ENCODE results near the gene NWD2.
"Not testable (repeated sequence)": the region's sequence is repeated elsewhere in the genome, so short reads cannot be mapped to it uniquely, and the experiment has no call there.

NWD2 gene

DNA sequence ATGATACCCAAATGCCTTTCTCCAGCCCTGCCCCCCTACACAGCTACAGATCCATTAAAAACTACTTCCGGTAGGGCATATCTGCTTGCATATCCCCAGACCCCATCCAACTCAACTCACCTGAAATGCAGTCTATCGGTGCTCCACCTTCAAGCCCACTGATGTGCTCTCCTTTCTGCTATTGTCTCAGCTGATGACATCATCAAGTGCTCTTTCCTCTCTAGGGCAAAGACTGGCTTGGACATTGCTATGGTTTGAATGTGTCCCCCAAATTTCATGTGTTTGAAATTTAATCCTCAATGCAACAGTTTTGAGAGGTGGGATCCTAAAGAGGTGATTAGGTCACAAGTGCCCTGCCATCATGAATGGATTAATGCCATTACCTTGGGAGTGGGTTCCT, 229.3 kb downstream of the NWD2 start:
- no peak for DNase-seq

DNA sequence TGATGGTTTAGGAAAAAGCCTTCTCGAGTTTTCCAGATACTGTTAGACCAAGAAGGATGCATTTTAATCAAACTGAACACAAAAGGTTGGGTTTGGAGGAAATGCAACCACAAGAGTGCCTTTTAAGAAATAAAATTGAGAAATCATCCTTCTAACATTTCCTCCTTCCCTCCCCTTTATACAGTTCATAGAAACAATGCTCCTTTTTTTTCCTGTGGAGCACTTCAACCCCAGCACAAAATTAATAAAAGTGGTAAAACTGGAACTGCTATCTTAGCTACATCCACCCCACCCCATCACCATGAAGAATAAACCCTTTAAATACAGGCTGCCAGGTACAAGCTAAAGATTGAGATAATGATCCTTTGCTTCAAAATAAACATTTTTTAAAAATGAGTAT, 230.5 kb downstream of the NWD2 start:
- DNase-seq = peak; percentile 17 to 36

DNA sequence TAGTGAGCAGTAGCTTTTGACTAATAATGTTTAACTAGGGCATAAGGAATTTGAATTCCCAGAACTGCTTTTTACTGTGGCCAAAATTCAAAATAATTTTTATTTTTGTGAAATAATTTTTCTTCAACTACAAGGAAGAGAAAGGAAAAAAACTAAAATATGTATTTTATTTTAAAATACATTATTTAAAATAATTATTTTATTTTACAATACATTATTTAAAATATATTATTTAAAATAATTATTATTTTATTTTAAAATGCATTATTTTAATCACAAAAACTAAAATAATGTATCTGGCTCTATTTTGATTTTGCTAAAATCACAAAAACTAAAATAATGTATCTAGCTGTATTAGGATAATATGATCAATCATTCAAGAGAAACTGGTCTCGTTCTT, 231.2 kb downstream of the NWD2 start:
- no peak for DNase-seq

DNA sequence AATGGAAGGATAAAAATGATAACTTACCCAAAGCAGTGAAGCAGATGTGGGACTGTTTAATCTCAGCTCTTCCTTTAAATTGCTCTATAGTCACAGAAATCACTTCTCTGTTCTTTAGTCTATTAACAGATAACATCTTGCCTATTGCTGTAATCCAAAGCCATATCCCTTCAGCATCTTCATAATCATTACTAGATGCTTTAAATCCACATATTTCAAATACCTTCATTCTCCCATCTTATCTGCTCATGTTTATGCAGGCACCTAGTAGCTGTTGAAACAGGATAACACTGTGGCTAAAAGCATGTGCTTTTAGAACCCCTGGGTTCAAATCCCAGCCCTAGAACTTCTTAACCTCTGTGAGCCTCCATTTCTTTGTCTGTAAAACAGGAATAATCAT, 231.7 kb downstream of the NWD2 start:
- no peak for DNase-seq

DNA sequence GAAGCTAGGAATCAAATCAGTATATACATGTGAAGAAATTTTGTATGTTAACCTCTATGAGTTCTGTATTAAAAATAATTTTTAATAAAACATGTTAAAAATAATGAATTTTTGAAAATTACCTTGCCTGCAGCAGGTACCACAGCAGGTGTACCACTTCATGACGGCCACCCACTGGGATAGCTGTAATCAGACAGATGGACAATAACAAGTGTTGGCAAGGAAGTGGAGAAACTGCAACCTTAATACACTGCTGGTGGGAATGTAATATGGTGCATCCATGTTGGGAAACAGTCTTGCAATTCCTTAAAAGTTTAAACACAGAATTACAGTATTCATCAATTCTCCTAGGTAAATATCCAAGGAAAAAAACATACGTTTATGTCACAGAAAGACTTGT, 232.1 kb downstream of the NWD2 start:
- no peak for DNase-seq

DNA sequence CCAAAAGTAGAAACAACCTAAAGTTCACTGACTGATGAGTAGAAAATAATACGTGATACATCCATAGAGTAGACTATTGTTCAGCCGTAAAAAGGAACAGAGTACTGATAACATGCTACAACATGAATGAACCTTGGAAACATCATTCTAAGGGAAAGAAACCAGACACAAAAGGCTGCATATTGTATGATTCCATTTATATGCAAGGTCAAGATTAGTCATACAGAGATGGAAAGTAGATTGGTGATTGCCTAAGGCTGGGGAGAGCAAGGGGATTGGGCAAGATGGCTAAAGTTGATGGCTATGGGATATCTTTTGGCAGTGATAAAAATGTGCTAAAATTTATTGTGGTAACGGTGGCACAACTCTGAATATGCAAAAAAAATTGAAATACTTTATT, 232.6 kb downstream of the NWD2 start:
- DNase-seq = no peak

DNA sequence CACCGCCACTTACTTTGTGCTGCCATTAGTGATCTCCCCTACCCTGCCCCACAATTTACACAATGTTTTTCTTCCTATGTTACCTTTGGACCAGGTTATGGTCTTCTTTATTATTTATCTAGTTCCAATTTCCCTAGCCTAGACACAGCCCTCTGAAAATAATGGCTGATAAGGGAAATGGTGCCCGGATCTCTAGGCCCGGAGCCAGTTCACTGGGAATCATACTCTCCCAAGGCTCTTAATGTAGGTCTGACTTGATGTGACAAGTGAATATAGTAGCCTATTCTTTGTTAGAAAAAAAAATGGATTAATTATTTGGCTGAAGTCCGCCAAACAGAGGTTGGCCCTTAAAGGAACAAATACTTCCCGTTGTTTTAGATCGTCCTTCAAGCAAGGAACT, 233.6 kb downstream of the NWD2 start:
- DNase-seq = no peak

DNA sequence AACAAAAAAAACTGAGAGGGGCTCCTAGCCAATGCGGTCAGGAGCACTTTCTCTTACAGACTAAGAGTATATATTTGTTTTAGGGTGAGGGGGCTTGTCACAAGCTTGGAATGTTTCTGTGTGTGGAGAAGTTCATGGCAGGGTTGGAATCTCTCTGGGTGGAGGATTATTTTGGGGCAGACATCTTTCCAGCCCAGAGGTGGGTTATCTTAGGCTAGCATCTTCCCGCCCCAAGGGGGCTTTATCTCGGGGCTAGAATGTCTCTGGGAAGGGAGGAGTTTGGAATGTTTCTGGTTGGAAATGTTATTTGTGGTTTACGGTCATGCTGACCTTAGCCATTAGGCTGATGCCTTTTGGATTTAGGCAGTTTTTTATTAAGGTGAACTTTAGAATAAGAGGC, 236.0 kb downstream of the NWD2 start:
- no peak for DNase-seq

DNA sequence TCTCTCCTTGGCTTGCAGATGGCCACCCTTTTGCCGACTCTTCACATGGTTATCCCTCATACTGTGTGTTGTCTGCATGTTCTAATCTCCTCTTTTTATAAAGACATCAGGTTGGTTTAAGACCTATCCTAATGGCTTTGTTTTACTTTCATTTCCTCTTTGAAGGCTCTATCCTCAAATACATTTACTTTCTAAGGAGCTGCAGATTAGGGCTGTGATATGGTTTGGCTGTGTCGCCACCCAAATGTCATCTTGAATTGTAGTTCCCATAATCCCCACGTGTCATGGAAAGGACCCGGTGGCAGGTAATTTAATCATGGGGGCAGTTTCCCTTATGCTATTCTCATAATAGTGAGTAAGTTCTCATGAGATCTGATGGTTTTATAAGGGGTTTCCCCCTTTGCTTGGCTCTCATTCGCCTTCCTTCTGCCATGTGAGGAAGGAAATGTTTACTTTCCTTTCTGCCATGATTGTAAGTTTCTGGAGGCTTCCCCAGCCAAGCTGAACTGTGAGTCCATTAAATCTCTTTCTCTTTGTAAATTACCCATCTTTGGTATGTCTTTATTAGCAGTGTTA, 237.1 kb downstream of the NWD2 start:
- no peak for DNase-seq

DNA sequence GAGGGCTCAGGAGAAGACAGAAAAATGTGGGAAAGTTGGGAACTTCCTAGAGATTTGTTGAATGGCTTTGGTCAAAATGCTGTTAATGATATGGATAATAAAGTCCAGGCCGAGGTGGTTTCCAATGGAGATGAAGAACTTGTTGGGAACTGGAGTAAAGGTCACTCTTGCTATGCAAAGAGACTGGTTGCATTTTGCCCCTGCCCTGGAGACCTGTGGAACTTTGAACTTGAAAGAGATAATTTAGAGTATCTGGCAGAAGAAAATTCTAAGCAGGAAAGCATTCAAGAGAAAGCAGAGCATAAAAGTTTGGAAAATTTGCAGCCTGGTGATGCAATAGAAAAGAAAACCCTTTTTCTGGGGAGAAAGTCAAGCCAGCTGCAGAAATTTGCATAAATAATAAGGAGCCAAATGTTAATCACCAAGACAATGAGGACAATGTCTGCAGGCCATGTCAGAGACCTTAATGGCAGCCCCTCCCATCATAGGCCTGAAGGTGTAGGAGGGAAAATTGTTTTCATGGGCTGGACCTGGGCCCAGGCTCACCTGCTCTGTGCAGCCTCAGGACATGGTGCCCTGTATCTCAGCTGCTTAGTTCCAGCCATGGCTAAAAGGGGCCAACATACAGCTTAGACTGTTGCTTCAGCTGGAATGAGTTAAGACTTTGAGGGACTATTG, 237.8 kb downstream of the NWD2 start:
- DNase-seq = no peak

DNA sequence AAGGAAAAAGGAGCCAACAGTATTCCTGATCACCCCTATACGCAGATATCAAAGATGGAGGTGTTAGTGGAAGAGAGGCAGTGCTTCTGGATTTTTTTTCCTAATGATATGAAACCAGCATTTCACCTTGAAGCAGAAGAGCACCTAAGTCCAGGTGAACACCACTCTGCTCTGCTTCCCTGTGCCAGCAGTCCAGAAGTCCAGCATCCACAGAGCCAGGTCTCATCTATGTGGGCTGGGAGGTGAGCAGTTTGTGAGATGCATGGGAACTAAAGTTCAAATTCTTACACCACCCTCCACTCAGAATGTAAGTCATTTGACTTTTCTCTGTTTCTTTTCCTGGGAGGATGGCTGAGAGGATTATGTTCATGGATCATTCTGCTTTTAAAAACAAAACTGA, 239.1 kb downstream of the NWD2 start:
- DNase-seq = no peak

DNA sequence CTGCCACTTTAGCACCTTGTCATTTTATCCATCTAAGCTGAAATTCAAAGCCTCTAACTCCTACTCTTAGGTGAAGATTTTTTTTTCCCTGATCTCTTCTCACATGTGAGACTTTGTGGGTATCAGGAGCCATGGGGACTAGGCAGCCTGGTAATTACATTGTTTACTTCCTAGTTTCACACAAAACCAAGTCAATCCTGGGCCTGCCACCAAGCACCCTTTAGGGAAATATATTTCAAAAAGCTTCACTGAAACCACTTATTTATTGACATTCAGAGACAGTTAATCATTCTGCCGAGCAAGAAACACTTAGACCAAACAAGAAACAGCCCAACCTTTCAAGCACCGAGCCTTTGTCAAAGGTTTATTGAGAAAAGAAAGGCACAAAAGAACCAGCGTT, 241.6 kb downstream of the NWD2 start:
- no peak for DNase-seq

DNA sequence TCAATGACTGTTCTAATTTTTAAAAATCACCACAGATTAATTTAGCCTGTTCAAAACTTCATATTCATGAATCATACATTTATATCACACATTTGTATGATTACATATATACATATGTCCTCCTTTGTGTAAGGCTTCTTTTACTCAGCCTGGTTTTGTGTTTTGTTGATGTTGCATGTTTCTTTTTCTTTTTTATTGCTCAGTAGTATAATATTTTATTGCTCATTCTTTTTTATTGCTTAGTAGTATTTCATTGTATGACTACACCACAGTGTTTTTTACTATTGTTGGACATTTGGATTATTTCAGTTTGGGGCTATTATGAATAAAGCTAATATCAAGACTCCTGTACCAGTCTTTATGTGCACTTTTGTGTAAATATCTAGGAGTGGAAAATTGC, 243.1 kb downstream of the NWD2 start:
- DNase-seq = no peak

DNA sequence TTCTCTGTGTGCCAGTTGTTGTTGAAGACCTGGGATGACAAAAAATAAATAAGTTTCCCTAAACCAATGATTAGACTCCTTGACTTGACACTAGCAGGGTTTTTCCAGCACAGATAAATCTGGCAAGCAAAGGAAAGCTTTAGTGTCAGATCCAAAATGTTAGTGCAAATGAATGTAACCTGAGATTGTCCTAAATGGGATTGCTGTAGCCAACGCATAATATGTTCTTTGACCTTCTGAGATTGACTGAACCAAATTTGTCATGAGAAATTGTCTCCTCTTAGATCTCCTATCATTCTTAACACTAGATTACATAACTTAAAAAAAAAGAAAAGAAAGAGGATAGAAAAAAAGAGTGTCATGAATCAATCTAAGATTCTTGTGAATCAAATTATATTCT, 245.2 kb downstream of the NWD2 start:
- DNase-seq = no peak

DNA sequence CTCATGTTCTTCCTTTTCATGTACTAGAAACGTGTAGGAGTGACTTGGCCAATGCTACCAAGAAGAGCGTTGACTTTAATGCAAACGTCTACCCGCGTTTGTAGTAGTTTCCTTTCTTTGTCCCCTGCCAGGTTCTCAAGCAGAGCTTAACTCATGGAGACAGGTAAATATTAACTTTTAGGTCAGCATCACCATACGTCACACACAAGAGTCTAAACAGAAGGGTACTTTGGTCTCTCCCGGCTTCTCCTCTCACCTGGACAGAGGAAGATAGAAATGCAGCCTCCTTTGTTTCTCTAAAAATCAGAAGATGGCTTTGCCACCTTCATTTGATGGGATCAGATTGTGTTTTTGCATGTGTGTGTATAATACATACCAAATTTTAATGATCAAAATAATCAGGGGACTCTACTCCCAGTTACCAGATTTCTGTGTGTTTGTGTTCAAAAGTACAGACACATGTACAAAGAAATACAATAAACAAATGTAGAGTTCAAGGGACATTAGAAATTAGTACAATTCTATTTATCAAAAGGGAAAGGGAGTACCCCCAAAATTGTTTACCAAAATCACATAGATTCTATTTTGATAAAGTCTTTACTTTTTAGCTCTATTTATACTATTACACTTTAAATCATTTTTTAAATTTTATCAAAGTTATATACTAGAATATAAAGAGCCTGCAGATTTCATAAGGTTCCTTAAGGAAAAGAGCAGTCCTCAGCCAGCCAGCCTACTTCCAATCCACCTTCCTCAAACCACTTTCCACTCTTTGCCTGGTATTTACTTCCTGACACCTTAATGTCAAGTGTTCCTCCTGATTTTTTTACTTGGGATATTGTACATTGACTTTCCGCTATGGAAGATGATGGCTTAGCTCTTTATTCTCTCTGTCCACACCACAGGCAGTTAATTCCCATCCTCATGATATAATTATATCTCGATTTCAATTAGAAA, 246.1 kb downstream of the NWD2 start:
- no peak for DNase-seq

DNA sequence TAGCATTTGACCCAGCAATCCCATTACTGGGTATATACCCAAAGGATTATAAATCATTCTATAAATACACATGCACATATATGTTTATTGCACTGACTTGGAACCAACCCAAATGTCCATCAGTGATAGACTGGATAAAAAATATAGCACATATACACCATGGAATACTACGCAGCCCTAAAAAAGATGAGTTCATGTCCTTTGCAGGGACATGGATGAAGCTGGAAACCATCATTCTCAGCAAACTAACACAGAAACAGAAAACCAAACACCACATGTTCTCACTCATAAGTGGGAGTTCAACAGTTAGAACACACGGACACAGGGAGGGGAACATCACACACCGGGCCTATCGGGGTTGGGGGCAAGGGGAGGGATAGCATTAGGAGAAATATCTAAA, 250.8 kb downstream of the NWD2 start:
- not testable (repeated sequence) for DNase-seq
